Measurements from ENCODE around the gene HDAC8.
"Not testable (repeated sequence)": the region's sequence is repeated elsewhere in the genome, so short reads cannot be mapped to it uniquely, and the experiment has no call there.

Gene HDAC8

DNA sequence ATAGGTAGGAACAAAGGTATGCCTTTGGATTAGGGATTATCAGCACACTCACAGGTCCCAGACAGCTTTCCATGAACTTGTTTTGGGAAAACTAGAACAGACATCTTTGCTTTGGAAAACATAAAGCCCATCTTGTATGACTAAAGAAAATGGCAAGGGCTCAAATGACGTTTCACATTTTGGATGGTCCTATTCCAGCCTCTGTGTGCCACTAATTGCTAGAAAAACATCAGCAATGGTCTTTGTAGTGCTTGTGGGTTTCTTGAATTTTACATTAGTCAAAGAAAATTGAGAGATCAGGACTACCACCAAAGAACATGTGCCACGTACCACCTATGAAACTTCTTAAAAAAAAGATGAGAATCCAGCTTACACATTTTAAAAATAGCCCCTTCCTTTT, 111.4 kb downstream of the HDAC8 start:
- Histone ChIP-seq H3K4me1 (ENCODE audit: insufficient read depth, low read length, poor library complexity, severe bottlenecking) (no peaks in the 10 kb centered on the region), H3K36me3 (ENCODE audit: insufficient read depth, low read length) (peaks cover 5% of the 10 kb centered on the region; the same call in 1 of the 2 replicates), H3K79me2 (ENCODE audit: insufficient read depth, low read length) (no peaks in the 10 kb centered on the region), H4K20me1 (ENCODE audit: insufficient read depth, low read length, poor library complexity, severe bottlenecking) (no peaks in the 10 kb centered on the region), H3K4me3 (ENCODE audit: low read length, poor library complexity, severe bottlenecking) (no peak overlapping the region), H3F3A (ENCODE audit: low read depth) (no peaks in the 10 kb centered on the region), H3K4me2 (ENCODE audit: low read depth, low read length, poor library complexity, severe bottlenecking) (no peak overlapping the region), H3K9me2 (replicated peaks; ENCODE audit: low read depth, low read length) (no peaks in the 10 kb centered on the region), H3K9ac (ENCODE audit: low read depth, low read length, poor library complexity, severe bottlenecking) (no peak overlapping the region), H3K9me3 (ENCODE audit: insufficient read depth, low read depth, low read length) (no peaks in the 10 kb centered on the region), H3K27me3 (ENCODE audit: insufficient read depth, low read length, poor library complexity, severe bottlenecking) (no peaks in the 10 kb centered on the region), H2AFZ (ENCODE audit: low read length) (no peak overlapping the region)
- TF ChIP-seq EZH2phosphoT487 (IDR thresholded peaks at IDR 0.05; ENCODE audit: borderline replicate concordance): no peak
- no peak for TF ChIP-seq CTCF (conservative IDR thresholded peaks at IDR 0.05; ENCODE audit: low read length)

DNA sequence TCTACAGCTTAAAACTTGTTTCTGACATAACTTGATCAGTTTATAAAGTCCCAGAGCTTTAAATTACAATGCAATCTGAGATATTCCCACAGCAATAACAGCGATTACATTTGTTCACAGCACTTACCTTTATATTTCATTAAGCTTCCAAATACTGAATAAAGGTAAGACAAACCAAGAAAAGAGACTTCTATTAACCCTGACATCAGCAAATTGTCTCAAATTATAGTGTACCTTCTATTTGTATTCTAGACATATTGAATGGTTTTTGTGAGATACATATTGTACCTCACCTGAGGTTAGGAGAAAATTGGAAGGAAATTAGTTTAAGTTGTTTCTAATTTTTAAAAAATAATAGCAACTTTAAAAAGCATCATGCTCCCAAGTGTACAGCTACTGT, 111.9 kb downstream of the HDAC8 start:
- Histone ChIP-seq H3K4me3 (ENCODE audit: low read length, poor library complexity, severe bottlenecking) (no peak overlapping the region), H3K4me2 (ENCODE audit: low read depth, low read length, poor library complexity, severe bottlenecking) (no peak overlapping the region)

DNA sequence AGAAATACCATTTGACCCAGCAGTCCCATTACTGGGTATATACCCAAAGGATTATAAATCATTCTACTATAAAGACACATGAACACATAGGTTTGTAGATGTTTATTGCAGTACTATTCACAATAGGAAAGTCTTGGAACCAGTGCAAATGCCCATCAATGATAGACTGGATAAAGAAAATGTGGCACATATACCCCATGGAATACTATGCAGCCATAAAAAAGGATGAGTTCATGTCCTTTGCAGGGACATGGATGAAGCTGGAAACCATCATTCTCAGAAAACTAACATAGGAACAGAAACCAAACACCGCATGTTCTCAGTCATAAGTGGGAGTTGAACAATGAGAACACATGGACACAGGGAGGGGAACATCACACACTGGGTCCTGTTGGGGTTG, 123.6 kb downstream of the HDAC8 start:
- not testable (repeated sequence) for H3K79me2 ChIP-seq (ENCODE audit: insufficient read depth, low read length); H4K20me1 ChIP-seq (ENCODE audit: insufficient read depth, low read length, poor library complexity, severe bottlenecking)

More for the DNA sequence above, 111.9 kb downstream of the HDAC8 start:
- H4K20me1 ChIP-seq (ENCODE audit: insufficient read depth, low read length, poor library complexity, severe bottlenecking): no peaks in the 10 kb centered on the region
- no peak overlapping the region for H2AFZ ChIP-seq (ENCODE audit: low read length)
- H3K79me2 ChIP-seq (ENCODE audit: insufficient read depth, low read length): no peaks in the 10 kb centered on the region
- no peak for TF ChIP-seq CTCF (conservative IDR thresholded peaks at IDR 0.05; ENCODE audit: low read length)
- no peak for TF ChIP-seq EZH2phosphoT487 (IDR thresholded peaks at IDR 0.05; ENCODE audit: borderline replicate concordance)
- no peak overlapping the region for H3K9ac ChIP-seq (ENCODE audit: low read depth, low read length, poor library complexity, severe bottlenecking)
- no peaks in the 10 kb centered on the region for H3K9me3 ChIP-seq (ENCODE audit: insufficient read depth, low read depth, low read length)
- no peaks in the 10 kb centered on the region for H3K9me2 ChIP-seq (replicated peaks; ENCODE audit: low read depth, low read length)
- H3F3A ChIP-seq (ENCODE audit: low read depth): no peaks in the 10 kb centered on the region
- no peaks in the 10 kb centered on the region for H3K27me3 ChIP-seq (ENCODE audit: insufficient read depth, low read length, poor library complexity, severe bottlenecking)
- no peaks in the 10 kb centered on the region for H3K4me1 ChIP-seq (ENCODE audit: insufficient read depth, low read length, poor library complexity, severe bottlenecking)
- peaks cover 5% of the 10 kb centered on the region; the same call in 1 of the 2 replicates for H3K36me3 ChIP-seq (ENCODE audit: insufficient read depth, low read length)

DNA sequence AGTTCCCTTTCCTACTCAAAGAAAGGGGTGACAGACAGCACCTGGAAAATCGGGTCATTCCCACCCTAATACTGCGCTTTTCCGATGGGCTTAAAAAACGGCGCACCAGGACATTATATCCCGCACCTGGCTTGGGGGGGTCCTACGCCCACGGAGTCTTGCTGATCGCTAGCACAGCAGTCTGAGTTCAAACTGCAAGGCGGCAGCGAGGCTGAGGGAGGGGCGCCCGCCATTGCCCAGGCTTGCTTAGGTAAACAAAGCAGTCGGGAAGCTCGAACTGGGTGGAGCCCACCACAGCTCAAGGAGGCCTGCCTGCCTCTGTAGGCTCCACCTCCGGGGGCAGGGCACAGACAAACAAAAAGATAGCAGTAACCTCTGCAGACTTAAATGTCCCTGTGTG, 131.9 kb downstream of the HDAC8 start:
- H3F3A ChIP-seq (ENCODE audit: low read depth); H3K4me2 ChIP-seq (ENCODE audit: low read depth, low read length, poor library complexity, severe bottlenecking); H3K79me2 ChIP-seq (ENCODE audit: insufficient read depth, low read length); H3K4me1 ChIP-seq (ENCODE audit: insufficient read depth, low read length, poor library complexity, severe bottlenecking); H3K4me3 ChIP-seq (ENCODE audit: low read length, poor library complexity, severe bottlenecking); H4K20me1 ChIP-seq (ENCODE audit: insufficient read depth, low read length, poor library complexity, severe bottlenecking); H2AFZ ChIP-seq (ENCODE audit: low read length); H3K9ac ChIP-seq (ENCODE audit: low read depth, low read length, poor library complexity, severe bottlenecking); H3K9me3 ChIP-seq (ENCODE audit: insufficient read depth, low read depth, low read length); H3K36me3 ChIP-seq (ENCODE audit: insufficient read depth, low read length); H3K9me2 ChIP-seq (replicated peaks; ENCODE audit: low read depth, low read length); H3K27me3 ChIP-seq (ENCODE audit: insufficient read depth, low read length, poor library complexity, severe bottlenecking): not testable (repeated sequence)

More for the DNA sequence above, 123.6 kb downstream of the HDAC8 start:
- not testable (repeated sequence) for H3F3A ChIP-seq (ENCODE audit: low read depth); H3K9ac ChIP-seq (ENCODE audit: low read depth, low read length, poor library complexity, severe bottlenecking); H2AFZ ChIP-seq (ENCODE audit: low read length); H3K36me3 ChIP-seq (ENCODE audit: insufficient read depth, low read length); H3K9me2 ChIP-seq (replicated peaks; ENCODE audit: low read depth, low read length); H3K4me3 ChIP-seq (ENCODE audit: low read length, poor library complexity, severe bottlenecking); H3K4me2 ChIP-seq (ENCODE audit: low read depth, low read length, poor library complexity, severe bottlenecking); H3K27me3 ChIP-seq (ENCODE audit: insufficient read depth, low read length, poor library complexity, severe bottlenecking); H3K9me3 ChIP-seq (ENCODE audit: insufficient read depth, low read depth, low read length); H3K4me1 ChIP-seq (ENCODE audit: insufficient read depth, low read length, poor library complexity, severe bottlenecking)

Data from Loucy (cell line).